Loucy (cell line): ENCODE results near the gene HUWE1.

ENCODE experiments used
- EZH2phosphoT487 ChIP-seq: fragments of 200-600 bp; IDR thresholded peaks from 2 replicates; pipeline ENCODE4 v1.6.1; 2018; ENCODE audit warnings: antibody characterized with exemption, mild to moderate bottlenecking, moderate library complexity, borderline replicate concordance
- TF ChIP-seq, protein P1 (sequence below): fragments of 200-600 bp; sonication (generic); conservative IDR thresholded peaks from 2 replicates; pipeline ENCODE4 v1.5.1; 2014; ENCODE audit warnings: mild to moderate bottlenecking, antibody characterized with exemption, low read length

DNA sequence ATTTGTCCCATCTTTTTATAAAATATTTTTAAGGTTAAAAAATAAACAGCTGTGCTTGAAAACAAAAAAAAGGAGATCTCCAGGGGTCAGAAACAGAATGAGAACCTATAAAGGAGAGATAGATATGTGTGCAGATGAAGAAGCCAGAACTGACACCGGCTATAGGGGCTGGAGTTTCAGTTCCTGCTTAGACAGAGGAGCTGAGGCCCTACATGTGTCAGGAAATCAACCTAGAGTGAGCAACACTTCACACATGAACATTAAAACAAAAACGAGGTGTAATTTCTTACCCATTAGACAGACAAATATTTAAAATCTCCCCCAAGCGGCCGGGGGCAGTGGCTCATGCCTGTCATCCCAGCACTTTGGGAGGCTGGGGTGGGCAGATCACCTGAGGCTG is 17.8 kb upstream of the HUWE1 start:
- TF ChIP-seq, protein P1, sequence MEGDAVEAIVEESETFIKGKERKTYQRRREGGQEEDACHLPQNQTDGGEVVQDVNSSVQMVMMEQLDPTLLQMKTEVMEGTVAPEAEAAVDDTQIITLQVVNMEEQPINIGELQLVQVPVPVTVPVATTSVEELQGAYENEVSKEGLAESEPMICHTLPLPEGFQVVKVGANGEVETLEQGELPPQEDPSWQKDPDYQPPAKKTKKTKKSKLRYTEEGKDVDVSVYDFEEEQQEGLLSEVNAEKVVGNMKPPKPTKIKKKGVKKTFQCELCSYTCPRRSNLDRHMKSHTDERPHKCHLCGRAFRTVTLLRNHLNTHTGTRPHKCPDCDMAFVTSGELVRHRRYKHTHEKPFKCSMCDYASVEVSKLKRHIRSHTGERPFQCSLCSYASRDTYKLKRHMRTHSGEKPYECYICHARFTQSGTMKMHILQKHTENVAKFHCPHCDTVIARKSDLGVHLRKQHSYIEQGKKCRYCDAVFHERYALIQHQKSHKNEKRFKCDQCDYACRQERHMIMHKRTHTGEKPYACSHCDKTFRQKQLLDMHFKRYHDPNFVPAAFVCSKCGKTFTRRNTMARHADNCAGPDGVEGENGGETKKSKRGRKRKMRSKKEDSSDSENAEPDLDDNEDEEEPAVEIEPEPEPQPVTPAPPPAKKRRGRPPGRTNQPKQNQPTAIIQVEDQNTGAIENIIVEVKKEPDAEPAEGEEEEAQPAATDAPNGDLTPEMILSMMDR: no peak
- TF ChIP-seq EZH2phosphoT487: no peak
